Endothelial cell of umbilical vein (primary cell): ENCODE measurements around the gene TUBG1. TPM values are rescaled to one million over a fixed set of nuclear protein-coding genes. Genes with fewer than 3 reads are reported as not detected.

ENCODE experiments used
- BruUV-seq: library from RNA; stranded (reverse); fragments of 400-500 nt; replicated peaks from 2 replicates; lab custom pipeline; 2021; lab: Mats Ljungman, UMichigan
- CTCF ChIA-PET: fragments of 300-600, 350-600 bp; sonication (Branson Sonifier 250); formaldehyde crosslinking; loops from one replicate; lab custom pipeline; 2021; ENCODE audit warnings: antibody characterized with exemption, inconsistent platforms; lab: Charles Lee
- POLR2A ChIA-PET: fragments of 300-600, 350-600 bp; sonication (Branson Sonifier 250); formaldehyde crosslinking; loops from one replicate; lab custom pipeline; 2021; ENCODE audit warnings: antibody characterized with exemption, inconsistent platforms; lab: Charles Lee
- DNase-seq: peaks from one replicate; pipeline ENCODE4 v3.0.0-alpha.2; 2011; ENCODE audit warnings: low read depth, low spot score
- FAIRE-seq: peaks from 2 replicates; lab custom pipeline; 2011; peaks lifted over from hg19 to GRCh38; lab: Jason Lieb, UNC
- H2AFZ ChIP-seq: 2 replicates; pipeline ENCODE4 v1.6.0; 2012; ENCODE audit warnings: low read depth, low read length, control low read depth, inconsistent platforms
- H3K27ac ChIP-seq: 2 replicates; pipeline ENCODE4 v1.5.1; 2011; ENCODE audit warnings: low read depth, mild to moderate bottlenecking, control low read depth, low read length, moderate library complexity; ENCODE audit not compliant: insufficient read depth
- H3K27me3 ChIP-seq, 2 experiments: 2 replicates each; pipeline versions ENCODE4 v1.6.0 to v1.6.1; 2011; ENCODE audit warnings: low read length in 2 of 2, mixed read lengths in 1 of 2; ENCODE audit not compliant: control insufficient read depth in 2 of 2, insufficient read depth in 2 of 2
- H3K36me3 ChIP-seq, 2 experiments: 2 replicates in 1 of 2; 3 replicates in 1 of 2; pipeline ENCODE4 v1.5.1; 2011; ENCODE audit warnings: low read length in 2 of 2, mild to moderate bottlenecking in 1 of 2, moderate library complexity in 1 of 2; ENCODE audit not compliant: control insufficient read depth in 2 of 2, insufficient read depth in 2 of 2; ENCODE audit errors: extremely low read depth in 1 of 2
- H3K4me1 ChIP-seq: 3 replicates; pipeline ENCODE4 v1.5.1; 2011; ENCODE audit warnings: mild to moderate bottlenecking, low read length; ENCODE audit not compliant: control insufficient read depth, insufficient read depth; ENCODE audit errors: extremely low read depth
- H3K4me2 ChIP-seq: 2 replicates; pipeline ENCODE4 v1.6.1; 2011; ENCODE audit warnings: low read length, control low read depth, mixed read lengths; ENCODE audit not compliant: insufficient read depth
- H3K4me3 ChIP-seq, 3 experiments: fragments of 200-600 bp in 1 of 3; sonication (generic), shearing (Covaris generic) in 1 of 3; replicated peaks in 1 of 3; 2 replicates each; pipeline ENCODE4 v1.5.1; 2011 to 2016; ENCODE audit warnings: control low read depth in 3 of 3, low read length in 3 of 3, mild to moderate bottlenecking in 2 of 3, inconsistent platforms in 1 of 3, low read depth in 1 of 3, moderate library complexity in 1 of 3; ENCODE audit not compliant: insufficient read depth in 1 of 3
- H3K79me2 ChIP-seq: 2 replicates; pipeline ENCODE4 v1.6.0; 2012; ENCODE audit warnings: low read length, inconsistent platforms; ENCODE audit not compliant: control insufficient read depth, insufficient read depth
- H3K9ac ChIP-seq: replicated peaks from 2 replicates; pipeline ENCODE3; 2011; ENCODE audit warnings: low read length, control low read depth; ENCODE audit not compliant: insufficient read depth; ENCODE audit errors: extremely low read depth
- H3K9me1 ChIP-seq: replicated peaks from 3 replicates; pipeline ENCODE4 v1.6.0; 2011; ENCODE audit warnings: mild to moderate bottlenecking, low read length; ENCODE audit not compliant: control insufficient read depth, insufficient read depth; ENCODE audit errors: extremely low read depth
- H3K9me3 ChIP-seq: replicated peaks from 2 replicates; pipeline ENCODE4 v1.5.1; 2012; ENCODE audit warnings: low read length, inconsistent platforms; ENCODE audit not compliant: control insufficient read depth, insufficient read depth
- H4K20me1 ChIP-seq: replicated peaks from 2 replicates; pipeline ENCODE3; 2011; ENCODE audit warnings: mild to moderate bottlenecking, low read length; ENCODE audit not compliant: control insufficient read depth, insufficient read depth; ENCODE audit errors: extremely low read depth
- CTCF ChIP-seq, 2 donors: IDR thresholded peaks; 1 replicate in 1 of 2; 2 replicates in 1 of 2; pipeline ENCODE4 v1.5.1; 2011; ENCODE audit warnings: low read length in 2 of 2, mild to moderate bottlenecking in 2 of 2, moderate library complexity in 2 of 2, control low read depth in 1 of 2, inconsistent platforms in 1 of 2, low read depth in 1 of 2; ENCODE audit not compliant: insufficient read depth in 1 of 2; ENCODE audit errors: extremely low read depth in 1 of 2
- EZH2 ChIP-seq: IDR thresholded peaks from 2 replicates; pipeline ENCODE4 v1.6.1; 2012; ENCODE audit warnings: borderline replicate concordance, low read depth, mild to moderate bottlenecking, moderate library complexity, low read length, inconsistent platforms; ENCODE audit not compliant: severe bottlenecking
- FOS ChIP-seq: IDR thresholded peaks from 2 replicates; pipeline ENCODE4 v1.6.1; 2011; ENCODE audit warnings: mild to moderate bottlenecking, low read length, moderate library complexity, borderline replicate concordance; ENCODE audit not compliant: insufficient read depth
- GATA2 ChIP-seq: IDR thresholded peaks from 2 replicates; pipeline ENCODE4 v1.7.0; 2011; ENCODE audit warnings: low read depth, mild to moderate bottlenecking, moderate library complexity, mixed read lengths, low read length; ENCODE audit not compliant: insufficient read length, insufficient read depth
- JUN ChIP-seq: IDR thresholded peaks from 2 replicates; pipeline ENCODE4 v1.6.1; 2011; ENCODE audit warnings: borderline replicate concordance, low read depth; ENCODE audit not compliant: insufficient read length, insufficient read depth
- MAX ChIP-seq: IDR thresholded peaks from 2 replicates; pipeline ENCODE4 v1.6.1; 2011; ENCODE audit not compliant: insufficient read depth, insufficient read length
- MYC ChIP-seq: IDR thresholded peaks from one replicate; pipeline ENCODE4 v1.6.1; 2011; ENCODE audit warnings: mild to moderate bottlenecking, low read depth, low read length
- POLR2A ChIP-seq: IDR thresholded peaks from 2 replicates; pipeline ENCODE4 v1.6.1; 2012; ENCODE audit warnings: low read depth, mild to moderate bottlenecking, control low read depth, low read length
- POLR2AphosphoS5 ChIP-seq: IDR thresholded peaks from 2 replicates; pipeline ENCODE4 v1.6.1; 2012; ENCODE audit warnings: low read depth, mild to moderate bottlenecking, control low read depth, low read length, moderate library complexity; ENCODE audit not compliant: insufficient read depth
- dilution Hi-C: fragments of 300-500 bp; cut with MboI; formaldehyde crosslinking; loops from one replicate; pipeline ENCODE4 v1.15.0; 2019; ENCODE audit warnings: low sequenced_read_pairs; ENCODE audit not compliant: extremely low pct_ligation_motif_present
- intact Hi-C: fragments of 100-400 bp; cut with micrococcal nuclease; formaldehyde crosslinking; loops from one replicate; pipeline ENCODE4 v1.10.0; 2022
- polyA plus RNA-seq, 4 experiments: library from polyadenylated mRNA; depleted of rRNA in 3 of 4; stranded (reverse) in 3 of 4; unstranded in 1 of 4; fragments of >200 nt; gene quantifications; 2 replicates each; pipeline versions ENCODE4 v1.2.1 to v1.2.3, GENCODE V29; 2011 to 2012; ENCODE audit warnings: missing spikeins in 1 of 4
- total RNA-seq: library from RNA; stranded (reverse); gene quantifications from 2 replicates; pipeline ENCODE4 v1.2.3, GENCODE V29; 2021

Gene TUBG1
- total and polyA plus RNA-seq, 2 donors (not counting 3 experiments of a cell fraction or from before 2014, with no cell fraction given): 102 to 132 TPM

- ChIA-PET CTCF (interaction anchor here (0.5 to 2.0 kb wide), 4 partner anchors 14 to 117 kb away, joined by 3 to 7 read pairs (median 6); partner anchors contain the start of genes RETREG3 and TUBG1), POLR2A (interaction anchor here (0.6 kb wide), 1 partner anchor 15 kb away, joined by 4 read pairs; no protein-coding TSS in a partner anchor)
- Histone ChIP-seq H3K9me1 (no peaks in the 10 kb centered on the region), H2AFZ (no peak overlapping the region), H3K4me2 (no peak overlapping the region), H3K9me3 (no peaks in the 10 kb centered on the region), H3K4me3 (no peak overlapping the region), H3K79me2 (no peaks in the 10 kb centered on the region), H3K27me3 (no peaks in the 10 kb centered on the region), H3K9ac (no peak overlapping the region), H3K4me1 (peaks cover 7% of the 10 kb centered on the region), H3K27ac (no peak overlapping the region), H4K20me1 (no peaks in the 10 kb centered on the region), H3K36me3 (no peaks in the 10 kb centered on the region)
- no TSS peak for BruUV-seq
- FAIRE-seq (no peak), DNase-seq (no peak)
- intact Hi-C loops (no loop called here), dilution Hi-C loops (no loop called here)
- TF ChIP-seq JUN (no peak), CTCF (IDR thresholded peaks at IDR 0.05; ENCODE audit: extremely low read depth in 1 of 2, insufficient read depth in 1 of 2, low read depth in 1 of 2, low read length in 2 of 2) (no peak), MYC (no peak), POLR2A (no peak), EZH2 (no peak), GATA2 (no peak), POLR2AphosphoS5 (no peak), MAX (no peak), FOS (no peak)
Measured at GRCh38 chr17:42623271-42623670, 13.8 kb downstream of the TUBG1 start.
